Measurements from ENCODE around the gene SLC40A1.
"Not testable (repeated sequence)": the region's sequence is repeated elsewhere in the genome, so short reads cannot be mapped to it uniquely, and the experiment has no call there.

The SLC40A1 gene, protein sequence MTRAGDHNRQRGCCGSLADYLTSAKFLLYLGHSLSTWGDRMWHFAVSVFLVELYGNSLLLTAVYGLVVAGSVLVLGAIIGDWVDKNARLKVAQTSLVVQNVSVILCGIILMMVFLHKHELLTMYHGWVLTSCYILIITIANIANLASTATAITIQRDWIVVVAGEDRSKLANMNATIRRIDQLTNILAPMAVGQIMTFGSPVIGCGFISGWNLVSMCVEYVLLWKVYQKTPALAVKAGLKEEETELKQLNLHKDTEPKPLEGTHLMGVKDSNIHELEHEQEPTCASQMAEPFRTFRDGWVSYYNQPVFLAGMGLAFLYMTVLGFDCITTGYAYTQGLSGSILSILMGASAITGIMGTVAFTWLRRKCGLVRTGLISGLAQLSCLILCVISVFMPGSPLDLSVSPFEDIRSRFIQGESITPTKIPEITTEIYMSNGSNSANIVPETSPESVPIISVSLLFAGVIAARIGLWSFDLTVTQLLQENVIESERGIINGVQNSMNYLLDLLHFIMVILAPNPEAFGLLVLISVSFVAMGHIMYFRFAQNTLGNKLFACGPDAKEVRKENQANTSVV

DNA sequence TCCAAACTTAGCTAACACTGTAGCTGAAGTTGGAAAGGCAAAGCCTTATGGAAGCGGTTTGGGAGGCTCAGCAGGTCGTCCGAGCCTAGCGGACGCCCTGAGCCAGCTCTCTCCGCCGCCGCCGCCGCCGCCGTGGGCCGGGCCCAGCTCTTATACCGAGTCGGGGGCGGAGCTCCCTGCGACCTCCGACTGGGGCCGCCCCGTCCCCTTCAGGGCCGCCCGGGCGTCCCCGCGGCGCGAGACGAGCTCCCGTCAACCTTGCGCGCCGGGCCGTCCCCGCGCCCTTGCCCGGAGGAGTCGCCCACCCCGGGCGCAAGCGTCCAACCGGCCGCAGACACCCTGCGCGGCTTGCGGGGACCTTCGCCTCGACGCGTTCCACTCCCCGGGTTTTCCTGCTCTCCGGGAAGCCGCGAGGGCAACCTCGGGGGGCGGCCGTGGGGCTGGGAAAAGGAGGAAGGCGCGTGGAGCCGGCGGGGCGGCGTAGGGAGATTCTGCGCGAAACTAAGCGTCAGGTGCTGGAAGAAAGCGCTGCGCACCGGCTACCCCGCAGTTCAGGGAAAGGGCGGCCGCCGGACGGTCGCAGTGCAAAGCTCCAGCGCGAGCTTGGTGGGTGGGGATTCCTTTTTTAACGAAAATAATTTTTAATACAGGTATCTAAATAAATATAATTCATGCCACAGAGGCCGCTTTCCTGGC lies at the start of gene SLC40A1:
Gene SLC40A1, minus strand, starts transcription at position 129 of the 696 bp plus-strand sequence. CDS start 326 bp downstream, outside the sequence.
- peak; percentile 62 for DNase-seq

DNA sequence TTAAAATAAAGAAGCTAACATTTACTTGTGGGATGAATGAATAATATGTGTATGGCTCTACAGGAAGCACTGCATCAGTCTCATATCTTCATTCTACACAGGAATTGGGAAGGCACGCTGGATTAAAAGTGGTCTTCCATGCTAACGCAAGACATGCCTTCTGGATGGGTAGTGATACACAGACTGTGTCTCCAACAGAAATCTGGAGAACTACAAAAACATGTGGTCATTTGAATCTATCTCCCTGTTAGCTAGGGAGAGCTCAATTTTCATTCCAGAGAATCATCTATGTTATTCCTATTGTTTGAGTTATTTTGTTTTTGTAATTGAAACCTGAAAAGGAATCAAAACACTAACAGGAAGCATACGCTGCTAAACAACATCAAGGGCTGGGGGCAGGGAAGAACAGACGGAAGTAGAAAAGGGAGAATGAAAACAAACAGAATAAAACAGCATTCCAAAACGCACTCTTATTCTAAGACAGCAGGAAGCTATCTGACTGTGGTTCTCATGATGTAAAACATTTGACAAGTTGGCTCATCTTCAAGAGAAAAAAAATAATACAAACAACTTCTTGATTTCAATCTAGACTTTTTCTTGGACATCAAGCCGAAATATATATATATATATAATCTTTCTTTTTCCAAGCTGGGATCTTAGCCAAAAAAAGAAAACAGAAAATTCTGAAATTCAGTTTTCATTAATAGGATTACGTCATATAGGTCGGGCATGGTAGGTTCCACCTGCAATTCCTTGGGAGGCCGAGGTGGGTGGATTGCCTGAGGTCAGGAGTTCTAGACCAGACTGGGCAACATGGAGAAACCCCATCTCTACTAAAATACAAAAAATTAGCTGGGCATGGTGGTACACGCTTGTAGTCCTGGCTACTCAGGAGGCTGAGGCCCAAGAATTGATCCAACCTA lies 49.2 kb upstream of the SLC40A1 start:
- no peak for DNase-seq

DNA sequence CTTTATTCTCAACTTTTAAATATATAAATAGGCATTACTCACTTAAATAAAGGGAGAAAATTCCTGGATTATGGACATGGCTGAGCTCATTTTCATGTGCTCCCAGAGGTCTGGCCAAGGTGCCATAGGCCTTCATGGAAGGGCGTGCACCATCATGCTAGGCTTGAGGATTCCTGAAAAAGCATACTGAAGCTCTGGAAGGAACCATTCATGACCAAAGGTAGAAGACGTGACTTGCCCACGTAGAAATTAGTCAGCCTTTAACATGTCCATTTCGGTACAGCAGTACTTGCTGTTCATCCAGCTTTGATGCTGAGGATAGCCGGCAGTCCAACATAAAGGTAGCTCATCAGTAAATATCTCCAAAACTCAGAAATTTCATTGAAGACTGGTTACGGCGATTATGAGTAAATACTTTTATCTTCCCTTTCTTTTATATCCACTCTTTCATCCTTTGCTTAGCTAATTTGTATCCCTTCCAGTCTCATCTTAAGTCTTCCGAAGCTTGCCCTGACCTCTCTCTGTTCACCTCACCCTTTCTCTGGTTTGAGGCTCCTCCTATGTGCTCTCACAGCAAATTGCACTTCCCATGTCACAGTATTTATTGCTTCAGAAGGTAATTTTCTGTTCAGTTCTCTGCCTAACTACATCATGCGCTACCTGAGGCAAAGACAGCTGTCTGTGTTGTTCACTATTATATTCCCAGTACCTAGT lies 48.4 kb upstream of the SLC40A1 start:
- no peak for DNase-seq

DNA sequence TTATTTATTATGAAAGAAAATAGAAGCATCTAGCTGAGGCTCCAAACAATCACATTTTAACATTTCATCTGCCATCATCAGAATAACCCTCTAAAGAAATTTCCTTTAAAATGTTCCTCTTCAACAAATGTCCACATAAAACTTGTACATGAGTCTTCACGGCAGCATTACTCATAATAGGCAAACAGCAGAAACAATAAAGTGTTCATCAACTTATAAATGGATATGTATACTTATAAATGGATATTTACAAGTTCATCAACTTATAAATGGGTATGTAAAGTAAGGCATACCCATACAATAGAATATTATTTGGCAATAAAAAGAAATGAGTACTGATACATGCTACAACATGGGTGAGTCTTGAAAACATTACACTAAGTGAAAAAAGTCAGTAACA lies 47.2 kb upstream of the SLC40A1 start:
- DNase-seq, result no peak

DNA sequence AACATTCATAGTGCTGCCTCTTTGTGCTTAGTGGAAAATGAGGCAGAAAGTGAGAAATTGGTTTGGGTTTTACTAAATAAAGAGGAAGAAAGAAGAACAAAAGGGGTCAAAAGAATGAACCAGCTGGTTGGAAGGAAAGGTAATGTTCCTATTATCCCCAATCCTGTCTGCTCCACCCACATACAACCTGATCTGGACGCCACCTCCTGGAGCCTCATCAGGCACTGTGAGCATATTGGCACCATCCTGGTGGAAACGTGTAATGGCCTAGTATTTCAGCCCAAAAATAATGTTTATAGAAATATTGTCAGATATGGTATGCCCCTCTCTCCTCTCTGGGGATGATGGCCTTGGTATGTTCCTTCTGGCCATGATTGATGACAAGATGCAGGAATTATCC lies 45.0 kb upstream of the SLC40A1 start:
- no peak for DNase-seq

DNA sequence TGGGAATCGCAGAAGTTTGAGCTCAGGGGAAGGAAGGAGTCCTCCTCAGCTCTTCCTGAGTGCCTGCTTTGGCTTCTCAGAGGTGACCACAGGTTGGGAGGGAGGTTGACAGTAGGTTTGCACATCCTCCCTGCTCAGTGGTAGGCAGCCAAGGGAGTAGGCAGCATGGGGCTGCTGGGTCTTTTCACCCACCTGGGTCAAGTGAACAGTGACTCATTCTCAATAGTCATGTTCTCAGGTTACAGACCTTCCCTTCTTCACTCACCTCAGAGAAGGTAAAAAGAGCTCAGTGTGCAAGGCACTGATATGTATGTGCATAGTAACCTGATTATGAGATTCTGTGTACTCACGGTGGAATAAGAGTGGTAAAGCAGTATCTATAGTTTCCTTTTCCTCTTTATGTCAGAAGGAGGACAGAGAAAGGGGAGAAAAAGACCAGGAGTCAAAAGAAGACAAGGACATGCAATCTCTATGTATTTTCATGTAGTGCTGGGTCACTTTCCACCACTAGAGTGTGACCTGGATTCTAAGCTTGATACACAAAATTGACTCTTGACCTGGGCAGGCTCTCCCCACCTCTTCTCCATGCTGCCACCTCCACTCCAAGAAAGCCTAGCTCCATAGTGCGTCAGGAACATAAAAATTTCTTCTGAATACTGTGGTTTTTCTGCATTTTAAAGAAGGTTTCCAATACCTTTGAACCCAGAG lies 44.2 kb upstream of the SLC40A1 start:
- no peak for DNase-seq

DNA sequence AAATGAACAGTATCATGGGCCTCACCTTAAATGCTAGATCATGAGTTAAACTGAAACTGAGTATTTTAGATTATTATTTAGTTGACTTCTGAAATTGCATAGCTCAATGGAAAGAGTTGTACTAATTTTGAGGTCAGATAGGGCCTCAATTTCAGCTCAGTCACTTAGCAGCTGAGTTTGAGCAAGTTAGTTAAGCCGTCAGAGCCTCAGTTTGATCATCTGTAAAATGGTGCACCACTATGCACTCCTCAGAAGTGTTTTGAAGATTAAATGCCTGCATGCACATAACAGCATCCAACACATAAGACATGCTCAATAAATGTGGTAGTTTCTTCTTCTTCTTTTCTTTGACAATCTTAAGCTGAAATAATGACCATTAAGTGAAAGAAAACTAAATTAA lies 42.5 kb upstream of the SLC40A1 start:
- no peak for DNase-seq

DNA sequence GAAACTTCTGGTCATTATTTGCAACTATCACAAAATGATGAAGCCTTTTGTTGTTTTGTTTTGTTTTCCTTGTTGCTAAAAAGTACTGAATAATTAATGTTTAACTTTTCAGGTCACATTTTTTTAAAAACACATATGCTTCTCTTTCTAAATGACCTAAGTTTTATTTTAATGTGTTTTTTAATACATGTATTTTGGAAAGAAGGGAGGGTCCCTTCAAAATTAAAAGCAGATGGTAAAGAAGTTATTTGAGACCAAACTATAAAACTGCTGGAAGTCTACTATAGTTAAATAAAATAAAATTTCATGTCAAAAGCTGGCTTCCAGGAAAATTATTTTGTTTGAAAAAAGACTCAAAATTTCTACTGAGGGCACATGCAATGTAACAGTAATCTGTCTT lies 41.2 kb upstream of the SLC40A1 start:
- DNase-seq, result no peak

DNA sequence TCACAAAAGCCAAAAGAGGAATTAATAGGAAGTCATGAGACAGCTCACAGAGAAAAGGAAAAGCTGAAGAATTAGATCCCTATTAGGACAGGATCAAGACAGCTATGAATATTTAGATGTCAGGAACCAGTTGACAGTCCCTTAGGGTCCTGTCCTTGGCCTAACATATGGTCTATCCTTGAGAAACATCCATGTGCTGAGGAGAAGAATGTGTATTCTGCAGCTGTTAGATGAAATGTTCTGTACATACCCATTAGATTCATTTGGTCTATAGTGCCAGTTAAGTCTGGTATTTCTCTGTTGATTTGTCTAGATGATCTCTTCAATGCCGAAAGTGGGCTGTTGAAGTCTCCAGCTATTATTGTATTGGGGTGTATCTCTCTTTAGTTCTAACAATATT lies 37.6 kb upstream of the SLC40A1 start:
- DNase-seq, result no peak

DNA sequence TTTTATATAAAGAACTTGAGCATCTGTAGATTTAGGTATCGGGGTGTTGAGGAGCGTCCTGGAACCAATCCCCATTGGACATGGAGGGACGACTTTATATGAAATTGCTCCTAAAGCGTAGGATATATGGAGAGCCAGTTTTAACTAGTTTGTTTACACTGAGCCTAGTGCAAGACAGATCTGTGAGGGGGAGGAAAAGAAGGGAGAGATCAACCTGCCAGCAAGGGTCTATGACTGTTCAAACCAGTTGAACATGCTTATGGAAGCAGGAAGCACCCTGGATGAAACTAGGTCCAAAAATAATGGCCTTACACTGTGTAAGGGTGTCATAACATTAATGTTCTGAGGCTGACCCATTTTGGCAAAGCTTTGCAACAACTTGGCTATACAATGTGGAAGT lies 34.0 kb upstream of the SLC40A1 start:
- DNase-seq, result no peak

DNA sequence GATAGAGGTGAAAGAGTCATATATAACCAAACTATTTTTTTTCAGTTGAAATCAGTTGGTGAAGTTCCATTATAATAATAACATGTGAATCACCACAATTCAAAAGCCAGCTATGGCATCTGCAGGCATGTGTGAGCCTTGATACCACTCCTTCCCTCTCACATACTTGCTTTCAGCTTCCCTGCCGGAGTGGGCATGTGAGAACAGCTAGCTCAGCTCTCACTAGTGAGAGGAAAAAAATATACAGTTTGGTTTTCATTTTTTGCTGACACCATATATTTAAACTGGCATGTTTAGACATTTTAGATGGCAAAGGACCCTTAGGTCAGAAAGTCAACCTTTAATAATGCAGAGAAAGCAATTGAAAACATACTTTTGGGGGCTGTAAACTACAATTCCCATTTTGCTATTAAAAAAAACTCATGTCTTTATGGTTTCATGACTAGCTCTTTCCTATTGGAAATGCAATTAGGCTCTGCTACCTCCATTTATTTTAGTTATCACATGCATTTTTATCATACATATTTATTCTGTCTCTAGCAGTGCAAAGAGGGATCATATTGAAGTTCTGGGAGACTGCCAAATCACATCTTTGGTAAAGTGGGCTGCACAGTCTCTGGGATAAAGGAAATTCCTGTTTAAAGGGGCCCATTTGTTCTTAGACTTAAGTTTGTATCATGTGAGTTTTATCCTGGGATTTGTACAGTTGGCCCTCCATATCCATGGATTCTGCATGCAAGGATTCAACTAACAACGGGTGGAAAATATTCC lies 33.2 kb upstream of the SLC40A1 start:
- DNase-seq, result peak; percentile 5

DNA sequence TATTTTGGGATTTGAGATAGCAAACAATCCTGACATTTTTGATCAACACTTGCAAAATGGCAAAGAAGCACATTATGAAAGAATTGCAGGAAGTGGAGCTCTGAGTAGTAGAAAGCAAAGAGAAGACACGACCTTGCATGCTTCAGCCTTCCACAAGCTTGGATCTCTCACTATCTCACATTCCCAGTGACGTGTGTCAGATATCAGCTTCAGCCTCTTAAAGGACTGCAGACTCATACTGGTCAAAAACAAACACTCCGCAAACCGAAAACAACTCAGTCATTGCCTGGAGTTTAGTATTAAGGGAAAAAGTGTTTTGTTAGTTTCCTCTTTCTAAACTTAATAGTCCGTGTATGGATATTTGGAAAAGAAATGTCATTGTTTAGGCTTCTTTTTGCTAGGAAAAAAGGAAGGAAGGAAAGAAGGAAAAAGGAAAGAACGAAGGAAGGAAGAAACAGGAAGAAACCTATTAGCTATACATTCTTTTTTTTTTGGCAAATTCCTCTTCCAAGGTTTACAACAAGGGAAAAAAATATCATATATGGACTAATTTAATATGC lies 32.6 kb upstream of the SLC40A1 start:
- DNase-seq, result peak; percentile 67

DNA sequence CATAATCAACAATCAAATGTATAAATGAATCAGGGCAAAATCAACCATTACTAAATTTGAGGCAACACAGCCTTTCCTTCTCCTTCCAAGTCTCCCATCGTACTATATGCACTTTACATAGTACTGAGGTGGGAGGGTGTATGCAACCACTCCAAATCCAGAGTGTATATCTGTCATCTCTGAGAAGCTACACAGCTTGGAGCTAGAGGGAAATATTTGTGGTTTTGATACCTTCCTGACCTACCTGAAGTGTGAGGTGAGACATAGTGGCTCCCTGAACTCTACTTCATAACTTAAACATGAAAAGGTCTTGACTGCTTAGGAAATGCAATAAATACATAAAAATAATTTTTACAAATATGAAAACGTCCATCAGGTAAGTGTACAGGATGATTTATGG lies 30.1 kb upstream of the SLC40A1 start:
- no peak for DNase-seq

DNA sequence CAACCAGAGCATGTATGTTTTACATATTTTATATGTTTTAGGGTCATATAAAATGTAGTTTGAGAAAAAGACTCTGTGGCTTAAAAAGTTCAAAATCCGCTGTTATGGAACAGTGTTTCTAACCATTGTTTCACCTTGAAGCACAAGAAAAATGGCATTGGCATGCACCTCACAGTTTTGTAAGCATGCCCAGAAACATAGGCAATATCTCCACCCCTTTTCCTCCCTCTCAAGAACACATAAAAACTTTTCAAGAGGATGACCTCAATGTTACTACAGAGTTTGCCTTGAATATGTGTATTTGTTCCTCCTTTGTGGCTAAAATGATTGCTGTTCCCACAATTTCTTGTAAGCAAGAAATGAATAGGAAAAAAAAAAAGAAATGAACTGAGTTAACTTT lies 29.3 kb upstream of the SLC40A1 start:
- DNase-seq, result no peak

DNA sequence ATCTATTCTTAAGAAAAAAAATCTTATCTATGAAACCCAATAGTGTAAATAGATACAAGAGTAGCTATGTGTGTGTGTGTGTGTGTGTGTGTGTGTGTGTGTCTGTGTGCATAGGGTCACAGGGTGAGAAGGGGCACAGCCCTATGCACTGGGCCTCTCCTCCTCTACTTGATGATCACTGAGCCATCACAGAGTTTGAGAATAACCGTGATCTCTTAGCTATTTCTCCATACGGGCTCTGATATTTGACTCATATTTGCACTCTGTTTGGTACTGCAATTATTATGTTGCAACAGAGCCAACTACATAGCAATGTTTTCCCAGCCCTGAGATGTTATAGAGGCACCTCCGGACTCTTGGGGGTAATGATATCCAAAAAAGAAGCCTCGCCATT lies 28.8 kb upstream of the SLC40A1 start:
- DNase-seq, result no peak

DNA sequence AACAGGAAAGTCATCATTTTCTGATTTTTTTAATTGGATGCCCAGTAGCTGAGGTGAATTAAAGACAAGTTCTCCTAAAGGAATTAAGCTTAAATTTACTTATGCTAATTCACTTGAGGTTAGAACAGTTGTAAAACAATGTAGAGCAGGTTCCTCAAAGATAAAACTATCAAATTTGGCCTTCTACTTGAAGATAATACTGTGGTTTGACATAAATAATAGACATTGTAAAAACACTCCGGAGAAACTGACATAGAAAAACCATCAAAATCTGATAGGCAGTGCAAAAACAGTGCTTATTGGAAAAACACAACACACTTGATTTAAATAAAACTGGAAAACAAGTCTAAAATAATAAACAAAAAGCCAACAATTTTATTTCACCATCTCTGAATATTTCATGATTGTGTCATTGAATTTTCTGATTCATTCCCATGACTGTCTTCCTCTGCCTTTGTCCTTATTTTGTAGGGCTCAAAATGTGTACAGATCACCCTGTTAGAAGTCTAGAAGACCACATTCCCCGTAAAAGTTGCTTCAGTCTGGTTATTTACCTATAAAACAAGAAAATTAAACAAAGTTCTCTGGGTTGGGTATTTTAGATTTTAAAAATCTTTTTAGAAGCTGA lies 28.3 kb upstream of the SLC40A1 start:
- DNase-seq, result no peak

DNA sequence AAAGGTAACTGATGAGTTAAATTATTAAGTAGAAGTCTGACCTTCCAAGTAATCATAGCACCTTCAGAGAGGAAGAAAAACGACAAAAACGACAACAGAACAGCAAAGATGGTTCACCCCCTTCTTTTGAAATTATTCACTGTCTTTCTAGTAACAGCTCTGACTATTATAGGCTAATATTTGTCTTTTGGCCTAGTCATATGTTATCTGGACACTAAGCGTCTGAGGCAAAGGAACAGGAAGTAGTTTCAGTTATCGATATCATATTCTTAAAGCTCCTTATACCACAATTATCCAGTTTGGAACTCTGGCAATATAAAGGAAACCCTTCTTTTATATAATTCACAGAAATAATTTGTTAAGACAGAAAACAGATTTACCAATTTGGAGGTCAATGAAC lies 27.6 kb upstream of the SLC40A1 start:
- DNase-seq, result no peak

DNA sequence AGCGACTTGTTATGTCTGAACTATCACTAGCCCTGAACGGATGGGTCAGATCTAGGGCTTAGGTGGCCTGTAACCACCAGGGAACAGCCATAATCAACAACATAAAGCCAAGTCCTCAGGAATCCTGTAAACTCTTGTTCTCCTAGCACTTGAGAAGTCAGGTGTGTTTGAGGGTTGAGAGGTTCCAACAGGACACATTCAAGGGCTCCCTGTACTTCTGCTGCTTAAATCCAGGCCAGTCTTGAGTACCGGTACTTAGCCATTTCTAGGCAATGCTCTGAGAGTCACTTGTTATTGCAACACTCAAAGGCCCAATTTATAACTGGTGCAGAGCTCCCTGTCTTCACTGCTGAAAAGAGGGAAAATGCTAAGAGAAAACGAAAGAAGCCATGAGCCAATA lies 21.6 kb upstream of the SLC40A1 start:
- no peak for DNase-seq

DNA sequence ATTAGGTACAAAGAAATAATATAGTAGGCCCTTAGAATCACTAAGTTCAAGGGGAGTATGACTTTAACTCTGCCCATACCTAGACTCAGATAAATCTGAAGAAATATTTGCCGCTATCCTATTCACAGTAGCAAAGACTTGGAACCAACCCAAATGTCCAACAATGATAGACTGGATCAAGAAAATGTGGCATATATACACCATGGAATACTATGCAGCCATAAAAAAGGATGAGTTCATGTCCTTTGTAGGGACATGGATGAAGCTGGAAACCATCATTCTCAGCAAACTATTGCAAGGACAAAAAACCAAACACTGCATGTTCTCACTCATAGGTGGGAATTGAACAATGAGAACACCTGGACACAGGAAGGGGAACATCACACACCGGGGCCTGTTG lies 21.1 kb upstream of the SLC40A1 start:
- not testable (repeated sequence) for DNase-seq

DNA sequence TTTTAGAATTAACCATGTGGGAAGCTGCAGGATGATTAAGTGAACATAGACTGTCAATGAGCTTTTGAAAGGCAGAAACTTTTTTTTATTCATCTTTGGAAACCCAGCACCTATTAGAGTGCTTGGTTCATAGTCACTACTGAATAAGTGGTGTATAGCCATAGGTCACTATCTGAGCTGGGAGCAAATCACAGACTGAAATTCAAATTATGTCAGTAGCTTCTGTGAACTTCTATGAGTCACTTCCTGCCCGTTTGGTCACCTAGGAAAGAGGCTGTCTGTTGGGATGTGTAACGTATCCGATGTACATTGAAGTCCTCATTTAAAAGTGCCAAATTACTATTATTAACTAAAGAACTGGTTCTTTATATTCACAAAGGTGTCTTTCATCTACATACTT lies 20.5 kb upstream of the SLC40A1 start:
- no peak for DNase-seq
